Bone marrow (tissue), 2 donors: ENCODE measurements around the gene CAPN2.

Experiments used
- DNase-seq, 2 donors: peaks; one replicate each; lab custom pipeline; 2025; lab: John Stamatoyannopoulos, UW

Gene CAPN2

GRCh38 chr1:223712194-223712849 lies at the start of gene CAPN2:
CAPN2 (plus strand) TSS chr1:223712539; CDS start chr1:223712641, 102 bp downstream.
- peak; percentile 23 to 42 for DNase-seq

- DNase-seq, result no peak
Observed at GRCh38 chr1:223662943-223663342, 49.4 kb upstream of the CAPN2 start.

- no peak for DNase-seq
Observed at GRCh38 chr1:223664106-223664505, 48.2 kb upstream of the CAPN2 start.

GRCh38 chr1:223665592-223666312 lies 46.6 kb upstream of the CAPN2 start, which contains the start of gene CAPN8:
CAPN8 (minus strand) TSS chr1:223665701; CDS start chr1:223665646, 55 bp downstream.
- no peak for DNase-seq

- DNase-seq, result no peak
Observed at GRCh38 chr1:223667484-223668182, 44.7 kb upstream of the CAPN2 start.

- DNase-seq, result no peak
Observed at GRCh38 chr1:223669003-223669795, 43.1 kb upstream of the CAPN2 start.

GRCh38 chr1:223670458-223671159 lies 41.7 kb upstream of the CAPN2 start:
- no peak for DNase-seq

GRCh38 chr1:223674119-223674890 lies 38.0 kb upstream of the CAPN2 start:
- no peak for DNase-seq

- DNase-seq, result no peak
Observed at GRCh38 chr1:223678841-223679240, 33.5 kb upstream of the CAPN2 start.

GRCh38 chr1:223680188-223680587 lies 32.2 kb upstream of the CAPN2 start:
- DNase-seq, result no peak

- no peak for DNase-seq
Observed at GRCh38 chr1:223682502-223682901, 29.8 kb upstream of the CAPN2 start.

- no peak for DNase-seq
Observed at GRCh38 chr1:223683586-223684487, 28.5 kb upstream of the CAPN2 start.

GRCh38 chr1:223684488-223684792 lies 27.9 kb upstream of the CAPN2 start:
- no peak for DNase-seq

- DNase-seq, result no peak
Observed at GRCh38 chr1:223691121-223691520, 21.2 kb upstream of the CAPN2 start.

GRCh38 chr1:223695014-223695548 lies 17.3 kb upstream of the CAPN2 start:
- DNase-seq, result no peak

GRCh38 chr1:223695941-223696340 lies 16.4 kb upstream of the CAPN2 start:
- DNase-seq, result no peak

- DNase-seq, result no peak
Observed at GRCh38 chr1:223700388-223700918, 11.9 kb upstream of the CAPN2 start.

GRCh38 chr1:223700942-223701637 lies 11.2 kb upstream of the CAPN2 start:
- DNase-seq, result no peak
